Mesendoderm (in vitro differentiated cells): ENCODE measurements around the gene TMEM204.
A peak's percentile ranks its signal among the peaks of the same experiment; 100 is the strongest.

Experiments used
- DNase-seq: peaks from one replicate; pipeline ENCODE4 v3.0.0; 2013
- H2AK5ac ChIP-seq: 2 replicates; pipeline ENCODE4 v1.6.1; 2013; ENCODE audit warnings: low read length, inconsistent platforms
- H2BK120ac ChIP-seq: 2 replicates; pipeline ENCODE4 v1.6.1; 2013; ENCODE audit warnings: low read depth, mild to moderate bottlenecking, low read length, moderate library complexity, mixed read lengths
- H2BK15ac ChIP-seq: replicated peaks from 2 replicates; pipeline ENCODE4 v1.6.1; 2013; ENCODE audit warnings: low read depth, mild to moderate bottlenecking, moderate library complexity
- H2BK5ac ChIP-seq: 2 replicates; pipeline ENCODE4 v1.6.1; 2013; ENCODE audit warnings: low read length, inconsistent platforms
- H3K18ac ChIP-seq: 2 replicates; pipeline ENCODE4 v1.6.1; 2013; ENCODE audit warnings: mild to moderate bottlenecking, low read length, mixed read lengths
- H3K23ac ChIP-seq: one replicate; pipeline ENCODE4 v1.6.1; 2013; ENCODE audit warnings: low read length
- H3K27ac ChIP-seq: 2 replicates; pipeline ENCODE4 v1.5.1; 2013; ENCODE audit warnings: low read depth, mild to moderate bottlenecking, inconsistent platforms, low read length, moderate library complexity
- H3K27me3 ChIP-seq: 2 replicates; pipeline ENCODE4 v1.6.1; 2013; ENCODE audit warnings: low read length, control low read depth, mild to moderate bottlenecking, inconsistent platforms; ENCODE audit not compliant: insufficient read depth, poor library complexity
- H3K36me3 ChIP-seq: 2 replicates; pipeline ENCODE4 v1.6.1; 2013; ENCODE audit warnings: low read length, inconsistent platforms; ENCODE audit not compliant: control insufficient read depth, insufficient read depth
- H3K4ac ChIP-seq: one replicate; pipeline ENCODE4 v1.6.1; 2013; ENCODE audit warnings: low read depth, mild to moderate bottlenecking, low read length, moderate library complexity
- H3K4me1 ChIP-seq: 2 replicates; pipeline ENCODE4 v1.6.1; 2013; ENCODE audit warnings: low read depth, low read length, inconsistent platforms; ENCODE audit not compliant: control insufficient read depth
- H3K4me2 ChIP-seq: 2 replicates; pipeline ENCODE4 v1.6.1; 2013; ENCODE audit warnings: low read length
- H3K4me3 ChIP-seq: 2 replicates; pipeline ENCODE4 v1.5.1; 2013; ENCODE audit warnings: mild to moderate bottlenecking, low read length
- H3K56ac ChIP-seq: one replicate; pipeline ENCODE4 v1.6.1; 2013; ENCODE audit warnings: low read length
- H3K79me1 ChIP-seq: 2 replicates; pipeline ENCODE4 v1.6.1; 2013; ENCODE audit warnings: low read length, inconsistent platforms
- H3K79me2 ChIP-seq: 2 replicates; pipeline ENCODE4 v1.6.1; 2013; ENCODE audit warnings: mild to moderate bottlenecking, low read length; ENCODE audit not compliant: control insufficient read depth, insufficient read depth
- H3K9ac ChIP-seq: 2 replicates; pipeline ENCODE4 v1.6.1; 2013; ENCODE audit warnings: low read length, inconsistent platforms
- H4K5ac ChIP-seq: one replicate; pipeline ENCODE4 v1.6.1; 2013; ENCODE audit warnings: low read length
- H4K8ac ChIP-seq: one replicate; pipeline ENCODE4 v1.6.1; 2013; ENCODE audit warnings: low read depth, mild to moderate bottlenecking, control low read depth, low read length, moderate library complexity
- WGBS: extraction: QIAGEN DNeasy Blood & Tissue Kit; methylation state at CpG from one replicate; pipeline ENCODE4 v1.1.7; 2013; ENCODE audit warnings: low lambda C conversion rate, missing lambda C conversion rate; ENCODE audit not compliant: insufficient coverage; ENCODE audit errors: extremely low coverage; 5-methylcytosine and 5-hydroxymethylcytosine counted together

Gene TMEM204

DNA sequence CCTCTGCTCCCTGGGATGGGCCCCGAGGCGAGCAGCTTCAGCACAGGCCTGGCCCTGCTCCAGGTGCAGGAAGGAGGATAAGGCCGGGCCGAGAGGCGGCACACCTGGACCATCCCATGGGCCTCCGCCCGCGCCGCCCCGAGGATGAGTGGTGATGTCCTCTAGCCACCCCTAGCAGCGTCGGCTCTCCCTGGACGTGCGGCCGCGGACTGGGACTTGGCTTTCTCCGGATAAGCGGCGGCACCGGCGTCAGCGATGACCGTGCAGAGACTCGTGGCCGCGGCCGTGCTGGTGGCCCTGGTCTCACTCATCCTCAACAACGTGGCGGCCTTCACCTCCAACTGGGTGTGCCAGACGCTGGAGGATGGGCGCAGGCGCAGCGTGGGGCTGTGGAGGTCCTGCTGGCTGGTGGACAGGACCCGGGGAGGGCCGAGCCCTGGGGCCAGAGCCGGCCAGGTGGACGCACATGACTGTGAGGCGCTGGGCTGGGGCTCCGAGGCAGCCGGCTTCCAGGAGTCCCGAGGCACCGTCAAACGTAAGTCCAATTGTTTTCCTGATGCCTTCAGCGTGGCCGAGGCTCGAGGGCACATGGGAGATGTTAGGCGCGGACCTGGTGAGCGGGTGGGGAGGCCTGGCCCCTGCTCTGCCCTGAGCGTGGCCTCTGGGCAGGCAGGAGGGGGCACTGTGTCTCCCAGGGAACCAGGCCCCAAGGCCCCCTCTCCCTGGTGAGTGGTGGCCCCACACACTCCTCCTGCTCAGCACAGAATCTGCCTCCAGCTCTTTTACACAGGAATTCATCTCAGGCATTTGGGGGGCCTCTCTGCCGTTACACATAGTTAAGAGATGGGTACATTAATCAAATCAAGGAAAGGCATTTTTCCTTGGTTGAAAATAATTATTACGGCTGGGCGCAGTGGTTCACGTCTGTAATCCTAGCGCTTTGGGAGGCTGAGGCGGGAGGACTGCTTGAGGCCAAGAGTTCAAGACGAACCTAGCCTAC, 855 bp downstream of the TMEM204 start:
- Histone ChIP-seq H3K56ac (no peak overlapping the region), H3K23ac (no peak overlapping the region), H3K79me1 (no peaks in the 10 kb centered on the region), H2BK120ac (no peak overlapping the region), H3K9ac (no peak overlapping the region), H3K4me1 (no peaks in the 10 kb centered on the region), H3K4me2 (no peak overlapping the region), H3K4ac (no peak overlapping the region), H3K36me3 (no peaks in the 10 kb centered on the region), H3K4me3 (no peak overlapping the region), H3K18ac (no peak overlapping the region), H3K27ac (no peak overlapping the region), H4K5ac (no peak overlapping the region), H2AK5ac (no peak overlapping the region), H3K79me2 (no peaks in the 10 kb centered on the region), H2BK5ac (no peak overlapping the region), H2BK15ac (no peak overlapping the region), H3K27me3 (no peaks in the 10 kb centered on the region), H4K8ac (no peak overlapping the region)
- WGBS: no CpG with 5 or more reads among the region's 57 CpGs
- DNase-seq: no peak

DNA sequence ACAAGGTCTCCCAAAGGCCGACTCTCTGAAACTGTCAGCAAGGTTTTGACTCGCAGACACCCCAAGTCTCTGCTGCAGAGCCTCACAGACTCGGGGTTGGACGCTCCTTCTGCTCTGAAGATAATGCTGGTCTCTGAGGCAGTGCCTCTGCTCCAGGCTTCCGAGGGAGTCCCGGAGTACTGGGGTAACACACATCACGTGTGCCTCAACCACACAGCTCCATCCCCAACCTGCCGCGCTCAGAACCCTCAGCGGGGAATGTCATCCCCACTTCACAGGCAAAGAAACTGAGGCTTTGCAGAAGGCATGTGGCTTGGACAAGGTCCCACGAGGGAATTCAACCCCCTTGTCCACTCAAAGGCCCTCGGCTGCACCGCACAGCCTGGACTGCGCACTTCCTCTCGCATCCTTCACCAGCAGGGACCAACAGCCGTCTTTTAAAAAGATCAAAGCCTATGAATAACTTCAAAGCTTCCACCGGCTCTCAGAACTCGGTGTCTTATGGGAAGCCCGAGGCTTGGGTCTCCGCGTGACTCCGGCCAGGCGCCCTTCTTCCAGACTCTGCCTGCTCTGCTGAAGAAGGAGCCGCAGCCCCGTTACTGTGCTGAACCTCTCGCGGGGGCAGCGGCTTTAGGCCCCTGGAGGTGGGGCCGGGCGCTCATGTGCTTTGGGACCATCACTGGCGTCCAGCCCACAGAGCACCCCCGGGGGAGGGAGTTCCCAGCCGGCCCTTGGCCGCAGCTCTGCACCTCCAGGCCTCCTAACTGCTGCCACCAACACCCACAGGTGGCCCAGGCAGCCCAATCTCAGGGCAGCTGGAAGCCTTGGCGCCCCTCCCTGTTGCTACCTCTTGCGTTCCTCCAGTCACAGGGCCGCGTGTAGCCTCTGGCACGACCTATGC, 2.2 kb downstream of the TMEM204 start:
- H4K5ac ChIP-seq: no peak overlapping the region
- H3K18ac ChIP-seq: no peak overlapping the region
- no peak overlapping the region for H3K4ac ChIP-seq
- no peaks in the 10 kb centered on the region for H3K36me3 ChIP-seq
- no peaks in the 10 kb centered on the region for H3K79me2 ChIP-seq
- no peaks in the 10 kb centered on the region for H3K4me1 ChIP-seq
- no peak overlapping the region for H3K4me2 ChIP-seq
- WGBS: no CpG with 5 or more reads among the region's 39 CpGs
- no peak overlapping the region for H3K9ac ChIP-seq
- H3K56ac ChIP-seq: no peak overlapping the region
- no peak for DNase-seq
- H3K4me3 ChIP-seq: no peak overlapping the region
- no peak overlapping the region for H2BK5ac ChIP-seq
- no peak overlapping the region for H2BK120ac ChIP-seq
- H2BK15ac ChIP-seq: no peak overlapping the region
- H4K8ac ChIP-seq: no peak overlapping the region
- H3K23ac ChIP-seq: no peak overlapping the region
- H3K79me1 ChIP-seq: no peaks in the 10 kb centered on the region
- no peaks in the 10 kb centered on the region for H3K27me3 ChIP-seq
- no peak overlapping the region for H3K27ac ChIP-seq
- H2AK5ac ChIP-seq: no peak overlapping the region

DNA sequence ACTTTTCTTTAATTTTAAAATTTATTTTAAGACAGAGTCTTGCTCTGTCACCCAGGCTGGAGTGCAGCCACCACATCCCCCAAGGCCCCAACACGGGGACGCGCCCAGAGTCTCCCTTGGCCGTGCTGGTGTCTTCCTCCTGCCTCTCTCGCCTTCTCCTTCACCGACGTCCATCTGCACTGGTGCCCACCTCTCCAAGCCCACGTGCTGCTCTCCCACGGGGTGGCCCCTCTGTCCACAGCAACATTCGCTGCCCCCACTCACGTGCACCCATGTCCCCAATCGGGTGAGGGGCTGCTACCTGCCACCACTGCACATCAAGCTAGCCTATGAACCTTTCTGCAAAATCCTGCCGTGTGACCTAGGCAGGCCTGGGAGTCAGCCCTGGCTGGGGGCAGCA, 3.1 kb downstream of the TMEM204 start:
- no peak overlapping the region for H3K23ac ChIP-seq
- no peak overlapping the region for H3K4me2 ChIP-seq
- no peak overlapping the region for H3K4me3 ChIP-seq
- H3K79me1 ChIP-seq: no peaks in the 10 kb centered on the region
- no peak overlapping the region for H3K9ac ChIP-seq
- H3K27me3 ChIP-seq: no peaks in the 10 kb centered on the region
- H2BK15ac ChIP-seq: no peak overlapping the region
- no peak overlapping the region for H3K27ac ChIP-seq
- H2BK5ac ChIP-seq: no peak overlapping the region
- H4K5ac ChIP-seq: no peak overlapping the region
- H3K79me2 ChIP-seq: no peaks in the 10 kb centered on the region
- no peak overlapping the region for H3K4ac ChIP-seq
- no CpG with 5 or more reads among the region's 13 CpGs for WGBS
- no peak overlapping the region for H2BK120ac ChIP-seq
- no peak for DNase-seq
- no peaks in the 10 kb centered on the region for H3K36me3 ChIP-seq
- H3K18ac ChIP-seq: no peak overlapping the region
- no peak overlapping the region for H4K8ac ChIP-seq
- H3K56ac ChIP-seq: no peak overlapping the region
- H2AK5ac ChIP-seq: no peak overlapping the region
- no peaks in the 10 kb centered on the region for H3K4me1 ChIP-seq

DNA sequence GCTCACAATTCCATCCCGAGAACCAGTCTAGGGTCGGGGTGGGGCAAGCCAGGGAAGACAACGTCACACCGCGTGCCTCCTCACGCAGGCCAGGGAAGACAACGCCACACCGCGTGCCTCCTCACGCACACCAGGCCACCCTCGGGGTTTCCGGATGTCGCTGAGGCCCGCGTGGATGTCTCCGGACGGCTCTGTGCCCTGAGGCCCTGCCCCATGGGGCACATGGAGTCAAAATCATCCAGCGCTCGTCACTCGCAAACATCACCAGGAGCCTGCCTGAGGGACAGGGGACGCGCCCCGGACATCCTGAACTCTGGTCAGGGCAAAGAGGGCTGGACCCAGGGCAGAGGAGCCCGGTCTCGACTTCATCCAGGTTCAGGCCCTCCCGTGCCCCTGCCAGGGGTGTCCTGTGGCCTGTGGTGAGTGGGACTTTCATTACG, 3.7 kb downstream of the TMEM204 start:
- Histone ChIP-seq H2BK5ac (no peak overlapping the region), H3K23ac (no peak overlapping the region), H3K79me1 (no peaks in the 10 kb centered on the region), H3K4me3 (no peak overlapping the region), H2BK120ac (no peak overlapping the region), H4K5ac (no peak overlapping the region), H4K8ac (no peak overlapping the region), H3K27me3 (no peaks in the 10 kb centered on the region), H2AK5ac (no peak overlapping the region), H3K9ac (no peak overlapping the region), H3K56ac (no peak overlapping the region), H3K4me2 (no peak overlapping the region), H3K4ac (no peak overlapping the region), H3K18ac (no peak overlapping the region), H3K27ac (no peak overlapping the region), H3K4me1 (no peaks in the 10 kb centered on the region), H2BK15ac (no peak overlapping the region), H3K36me3 (no peaks in the 10 kb centered on the region), H3K79me2 (no peaks in the 10 kb centered on the region)
- DNase-seq: no peak
- WGBS: no CpG with 5 or more reads among the region's 27 CpGs

DNA sequence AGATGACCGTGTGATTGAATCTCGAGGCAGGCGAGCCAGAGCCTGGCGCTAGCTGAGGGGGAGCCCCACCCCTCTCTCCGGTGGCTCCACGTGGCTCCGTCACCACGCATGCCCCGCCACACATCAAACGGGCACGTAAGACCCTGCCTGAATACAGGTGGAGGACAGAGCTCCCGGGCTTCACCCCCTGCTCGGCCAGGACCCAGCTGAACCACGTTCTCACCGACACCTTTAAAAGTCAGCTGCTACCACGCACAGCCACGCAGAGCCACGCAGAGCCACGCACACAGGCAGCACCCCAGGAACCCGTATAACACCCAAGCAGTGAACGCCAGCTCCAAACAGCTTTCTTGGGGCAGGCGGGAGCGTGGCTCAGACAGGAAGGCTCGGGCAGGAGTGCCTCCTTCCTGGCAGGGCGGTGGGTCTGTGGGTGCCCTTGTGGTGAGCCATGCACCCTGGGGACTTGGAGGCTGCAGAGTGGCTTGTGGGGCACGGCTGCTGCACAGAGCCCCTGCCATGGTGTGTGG, 4.4 kb downstream of the TMEM204 start:
- H3K56ac ChIP-seq: no peak overlapping the region

More for the DNA sequence above, 4.4 kb downstream of the TMEM204 start:
- no CpG with 5 or more reads among the region's 26 CpGs for WGBS
- Histone ChIP-seq H3K23ac (peak overlapping the region; percentile 29), H3K4me1 (no peaks in the 10 kb centered on the region), H3K79me1 (no peaks in the 10 kb centered on the region), H3K4ac (no peak overlapping the region), H2BK120ac (no peak overlapping the region), H3K18ac (no peak overlapping the region), H3K36me3 (no peaks in the 10 kb centered on the region), H2AK5ac (no peak overlapping the region), H3K79me2 (no peaks in the 10 kb centered on the region), H3K27ac (no peak overlapping the region), H4K8ac (no peak overlapping the region), H2BK5ac (no peak overlapping the region), H3K4me3 (no peak overlapping the region), H3K4me2 (no peak overlapping the region), H3K27me3 (no peaks in the 10 kb centered on the region), H4K5ac (no peak overlapping the region), H3K9ac (no peak overlapping the region), H2BK15ac (no peak overlapping the region)
- DNase-seq: no peak
